Measurements from ENCODE around the gene COLEC11. TPM values are rescaled to one million over a fixed set of nuclear protein-coding genes. Genes with fewer than 3 reads are reported as not detected.
"Not testable (repeated sequence)": the region's sequence is repeated elsewhere in the genome, so short reads cannot be mapped to it uniquely, and the experiment has no call there.

Gene COLEC11
- total and polyA plus RNA-seq, 2 experiments from 2014 or later = 4.7 to 5.1 TPM

DNA sequence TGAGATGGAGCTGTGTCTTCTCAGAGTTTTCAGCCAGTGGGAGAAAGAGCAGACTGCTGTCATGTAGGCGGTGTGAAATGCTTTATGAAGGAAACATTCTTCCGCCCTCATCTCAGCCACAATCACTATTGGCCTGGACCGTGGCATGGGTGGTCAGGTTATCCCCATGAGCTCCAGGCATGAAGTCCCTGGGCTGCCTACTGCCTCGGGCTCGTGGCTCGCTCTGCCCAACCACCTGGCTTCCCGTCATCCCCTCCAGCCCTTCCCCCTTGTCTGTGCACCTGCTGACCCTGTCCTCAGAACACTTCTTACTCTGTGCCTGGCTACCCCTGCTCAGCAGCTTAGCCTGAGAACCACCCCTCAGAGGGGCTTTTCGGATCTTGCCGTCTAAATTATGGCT lies 15.5 kb downstream of the COLEC11 start:
- no peaks in the 10 kb centered on the region for H3K4me1 ChIP-seq (ENCODE audit: low read depth)
- H3K9me3 ChIP-seq (ENCODE audit: low read depth) = no peaks in the 10 kb centered on the region
- no peak overlapping the region for H3K27ac ChIP-seq
- DNase-seq (ENCODE audit: low read depth in 1 of 2, low spot score in 1 of 2) = no peak
- H3K27me3 ChIP-seq = no peaks in the 10 kb centered on the region
- H3K4me3 ChIP-seq = no peak overlapping the region
- TF ChIP-seq, protein P1, sequence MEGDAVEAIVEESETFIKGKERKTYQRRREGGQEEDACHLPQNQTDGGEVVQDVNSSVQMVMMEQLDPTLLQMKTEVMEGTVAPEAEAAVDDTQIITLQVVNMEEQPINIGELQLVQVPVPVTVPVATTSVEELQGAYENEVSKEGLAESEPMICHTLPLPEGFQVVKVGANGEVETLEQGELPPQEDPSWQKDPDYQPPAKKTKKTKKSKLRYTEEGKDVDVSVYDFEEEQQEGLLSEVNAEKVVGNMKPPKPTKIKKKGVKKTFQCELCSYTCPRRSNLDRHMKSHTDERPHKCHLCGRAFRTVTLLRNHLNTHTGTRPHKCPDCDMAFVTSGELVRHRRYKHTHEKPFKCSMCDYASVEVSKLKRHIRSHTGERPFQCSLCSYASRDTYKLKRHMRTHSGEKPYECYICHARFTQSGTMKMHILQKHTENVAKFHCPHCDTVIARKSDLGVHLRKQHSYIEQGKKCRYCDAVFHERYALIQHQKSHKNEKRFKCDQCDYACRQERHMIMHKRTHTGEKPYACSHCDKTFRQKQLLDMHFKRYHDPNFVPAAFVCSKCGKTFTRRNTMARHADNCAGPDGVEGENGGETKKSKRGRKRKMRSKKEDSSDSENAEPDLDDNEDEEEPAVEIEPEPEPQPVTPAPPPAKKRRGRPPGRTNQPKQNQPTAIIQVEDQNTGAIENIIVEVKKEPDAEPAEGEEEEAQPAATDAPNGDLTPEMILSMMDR (IDR thresholded peaks at IDR 0.05; ENCODE audit: low read depth, low read length) = no peak
- H3K36me3 ChIP-seq = no peaks in the 10 kb centered on the region

DNA sequence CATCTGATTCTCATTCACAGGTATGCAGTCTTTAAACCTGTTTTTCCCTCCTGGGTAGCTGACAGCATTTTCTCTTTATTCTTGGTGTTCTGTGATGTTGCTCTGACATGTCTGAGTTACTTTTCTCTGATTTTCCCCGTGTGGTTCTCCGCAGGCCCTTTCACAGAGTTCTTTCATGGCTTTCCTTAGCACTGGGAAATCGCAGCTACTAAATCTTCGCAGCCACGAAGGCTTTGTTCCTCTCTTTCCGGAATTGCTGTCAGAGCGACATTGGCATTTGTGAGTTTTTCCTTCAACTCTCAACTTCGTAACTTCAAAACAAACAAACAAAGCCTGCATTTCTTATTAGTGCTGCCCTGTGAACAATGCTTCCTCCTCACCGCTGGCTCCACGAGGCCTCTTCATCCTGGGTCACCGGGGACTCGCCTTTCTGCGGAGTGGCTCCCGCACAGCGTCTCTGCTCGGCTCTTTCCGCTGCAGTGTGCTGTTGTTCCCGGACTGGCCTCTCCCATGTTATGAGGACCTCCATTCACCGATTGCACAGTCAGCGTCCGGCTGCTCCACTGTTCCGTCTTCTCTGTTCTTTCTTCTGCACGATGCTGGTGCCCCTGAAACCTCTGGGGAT lies 16.1 kb downstream of the COLEC11 start:
- no peaks in the 10 kb centered on the region for H3K27me3 ChIP-seq
- no peak for DNase-seq (ENCODE audit: low read depth in 1 of 2, low spot score in 1 of 2)
- TF ChIP-seq, protein P1 (IDR thresholded peaks at IDR 0.05; ENCODE audit: low read depth, low read length) = no peak

DNA sequence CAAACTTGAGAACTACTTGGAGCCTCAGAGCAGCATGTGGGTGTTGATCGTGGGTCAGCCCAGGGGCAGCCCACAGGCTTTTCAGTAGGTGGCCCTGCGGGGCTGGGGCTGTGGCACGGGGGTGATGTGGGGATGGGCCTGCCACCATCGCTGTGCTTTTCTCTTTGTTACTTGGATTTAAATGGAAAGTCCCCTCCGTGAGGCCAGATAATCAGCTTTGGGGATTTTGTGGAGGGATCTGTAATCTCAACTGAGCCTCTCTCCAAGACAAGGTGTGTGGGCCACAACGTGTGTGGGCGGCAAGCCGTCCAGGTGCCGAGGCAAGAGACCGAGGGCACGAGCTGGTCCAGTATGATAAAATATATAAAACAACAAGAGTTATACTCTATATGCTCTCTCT lies 16.7 kb downstream of the COLEC11 start:
- TF ChIP-seq, protein P1 (IDR thresholded peaks at IDR 0.05; ENCODE audit: low read depth, low read length) = no peak
- Histone ChIP-seq H3K4me3 (no peak overlapping the region), H3K9me3 (ENCODE audit: low read depth) (no peaks in the 10 kb centered on the region), H3K27me3 (no peaks in the 10 kb centered on the region), H3K4me1 (ENCODE audit: low read depth) (no peaks in the 10 kb centered on the region), H3K27ac (no peak overlapping the region), H3K36me3 (no peaks in the 10 kb centered on the region)
- DNase-seq (ENCODE audit: low read depth in 1 of 2, low spot score in 1 of 2) = no peak

More for the DNA sequence above, 16.1 kb downstream of the COLEC11 start:
- Histone ChIP-seq H3K27ac (no peak overlapping the region), H3K4me1 (ENCODE audit: low read depth) (no peaks in the 10 kb centered on the region), H3K36me3 (no peaks in the 10 kb centered on the region), H3K4me3 (no peak overlapping the region), H3K9me3 (ENCODE audit: low read depth) (no peaks in the 10 kb centered on the region)

DNA sequence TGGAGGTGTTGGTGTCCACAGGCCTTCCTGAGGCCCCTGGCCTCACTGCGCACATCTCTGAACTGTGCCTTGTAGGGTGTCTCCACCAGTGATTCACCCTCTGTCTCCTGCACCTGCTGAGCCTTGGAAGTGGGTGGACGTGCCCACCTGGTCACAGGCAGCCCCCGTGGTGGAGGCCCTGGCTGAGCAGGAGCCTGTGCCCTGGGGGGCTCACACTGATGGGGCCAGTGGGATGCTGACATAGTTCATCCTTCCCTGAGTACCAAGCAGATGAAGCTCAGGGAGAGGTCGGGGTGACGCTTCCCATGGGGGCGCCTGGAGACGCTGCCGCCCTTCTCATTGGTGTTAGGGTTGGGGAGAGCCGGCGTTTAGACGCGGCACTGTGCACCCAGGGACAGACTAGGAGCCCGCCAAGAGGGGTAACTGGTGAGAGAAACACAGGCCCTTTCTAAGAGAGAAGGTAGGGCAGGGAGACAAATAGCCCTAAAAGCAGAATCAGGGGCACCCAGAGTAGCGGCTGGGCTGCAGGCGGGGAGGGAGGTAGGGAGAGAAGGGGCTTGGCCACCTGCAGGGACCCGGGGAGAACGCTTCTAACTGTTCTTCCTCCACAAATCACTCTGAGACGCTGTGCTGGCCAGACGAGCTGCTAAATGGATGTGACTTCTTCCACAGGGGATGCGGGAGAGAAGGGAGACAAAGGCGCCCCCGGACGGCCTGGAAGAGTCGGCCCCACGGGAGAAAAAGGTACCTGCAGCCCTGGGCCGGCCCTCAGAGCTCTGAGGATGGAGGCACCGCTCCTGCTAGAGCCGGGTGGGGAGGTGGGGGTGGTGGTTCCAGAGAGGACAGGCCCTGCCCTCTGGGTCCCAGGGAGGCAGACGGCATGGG lies 18.0 kb downstream of the COLEC11 start:
- Histone ChIP-seq H3K4me1 (ENCODE audit: low read depth) (no peaks in the 10 kb centered on the region), H3K27ac (no peak overlapping the region), H3K36me3 (no peaks in the 10 kb centered on the region), H3K4me3 (no peak overlapping the region), H3K9me3 (ENCODE audit: low read depth) (no peaks in the 10 kb centered on the region), H3K27me3 (no peaks in the 10 kb centered on the region)
- TF ChIP-seq, protein P1 (IDR thresholded peaks at IDR 0.05; ENCODE audit: low read depth, low read length) = no peak
- DNase-seq (ENCODE audit: low read depth in 1 of 2, low spot score in 1 of 2) = no peak

DNA sequence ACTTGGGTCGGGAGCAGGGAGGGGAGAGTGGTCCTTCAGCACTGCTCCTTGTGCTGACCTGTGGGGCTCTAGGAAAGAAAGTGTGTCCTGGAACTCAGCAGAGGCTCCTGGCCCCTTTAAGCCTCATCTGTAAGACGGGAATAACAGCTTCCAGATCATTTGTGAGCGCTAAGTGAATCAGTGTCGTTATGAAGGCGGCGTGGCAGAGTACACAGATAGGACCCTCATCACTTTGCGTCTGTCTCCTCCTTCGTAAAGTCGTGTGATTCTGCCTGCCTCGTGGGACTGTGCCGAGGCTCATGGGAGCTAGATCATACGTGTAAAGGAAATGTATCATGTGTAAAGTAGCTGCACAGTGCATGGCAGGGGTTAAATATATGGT lies 18.6 kb downstream of the COLEC11 start:
- Histone ChIP-seq H3K4me3 (no peak overlapping the region), H3K36me3 (no peaks in the 10 kb centered on the region), H3K4me1 (ENCODE audit: low read depth) (no peaks in the 10 kb centered on the region), H3K9me3 (ENCODE audit: low read depth) (no peaks in the 10 kb centered on the region), H3K27me3 (no peaks in the 10 kb centered on the region), H3K27ac (no peak overlapping the region)
- DNase-seq (ENCODE audit: low read depth in 1 of 2, low spot score in 1 of 2) = no peak
- TF ChIP-seq, protein P1 (IDR thresholded peaks at IDR 0.05; ENCODE audit: low read depth, low read length) = no peak

DNA sequence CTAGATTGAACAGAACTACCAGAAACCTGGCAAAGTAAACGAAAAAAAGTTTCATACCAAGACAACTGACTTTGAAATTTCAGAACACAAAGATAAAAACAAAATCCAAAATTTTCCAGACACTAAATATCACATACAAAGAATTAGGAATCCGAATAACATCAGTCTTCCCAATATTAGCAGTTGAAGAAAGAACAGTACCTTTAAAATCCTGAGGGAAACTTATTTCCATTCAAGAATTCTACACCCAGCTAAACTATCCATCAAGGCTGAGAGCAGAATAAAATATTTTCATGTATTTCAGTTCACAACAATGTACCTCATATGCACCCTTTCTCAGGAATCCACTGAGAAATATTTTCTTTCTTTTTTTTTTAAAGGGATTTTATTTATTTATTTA lies 19.8 kb downstream of the COLEC11 start:
- not testable (repeated sequence) for H3K4me3 ChIP-seq; H3K27ac ChIP-seq; H3K27me3 ChIP-seq; H3K4me1 ChIP-seq (ENCODE audit: low read depth); H3K36me3 ChIP-seq; H3K9me3 ChIP-seq (ENCODE audit: low read depth); DNase-seq (ENCODE audit: low read depth in 1 of 2, low spot score in 1 of 2)

DNA sequence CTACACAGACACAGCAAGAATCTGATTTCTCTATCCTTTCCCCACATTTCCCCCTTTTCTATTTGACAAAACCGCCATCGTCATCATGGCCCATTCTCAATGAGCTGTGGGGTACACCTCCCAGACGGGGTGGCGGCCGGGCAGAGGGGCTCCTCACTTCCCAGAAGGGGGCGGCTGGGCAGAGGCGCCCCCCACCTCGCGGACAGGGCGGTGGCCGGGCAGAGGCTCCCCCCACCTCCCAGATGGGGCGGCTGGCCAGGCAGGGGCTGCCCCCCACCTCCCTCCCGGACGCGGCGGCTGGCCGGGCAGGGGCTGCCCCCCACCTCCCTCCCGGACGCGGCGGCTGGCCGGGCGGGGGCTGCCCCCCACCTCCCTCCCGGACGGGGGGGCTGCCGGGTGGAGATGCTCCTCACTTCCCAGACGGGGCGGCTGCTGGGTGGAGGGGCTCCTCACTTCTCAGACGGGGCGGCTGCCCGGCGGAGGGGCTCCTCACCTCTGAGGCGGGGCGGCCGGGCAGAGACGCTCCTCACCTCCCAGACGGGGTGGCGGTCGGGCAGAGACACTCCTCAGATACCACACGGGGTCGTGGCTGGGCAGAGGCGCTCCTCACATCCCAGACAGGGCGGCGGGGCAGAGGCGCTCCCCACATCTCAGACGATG lies 20.8 kb downstream of the COLEC11 start:
- not testable (repeated sequence) for H3K27ac ChIP-seq; H3K36me3 ChIP-seq; H3K27me3 ChIP-seq; H3K4me3 ChIP-seq; H3K9me3 ChIP-seq (ENCODE audit: low read depth); DNase-seq (ENCODE audit: low read depth in 1 of 2, low spot score in 1 of 2); H3K4me1 ChIP-seq (ENCODE audit: low read depth)

DNA sequence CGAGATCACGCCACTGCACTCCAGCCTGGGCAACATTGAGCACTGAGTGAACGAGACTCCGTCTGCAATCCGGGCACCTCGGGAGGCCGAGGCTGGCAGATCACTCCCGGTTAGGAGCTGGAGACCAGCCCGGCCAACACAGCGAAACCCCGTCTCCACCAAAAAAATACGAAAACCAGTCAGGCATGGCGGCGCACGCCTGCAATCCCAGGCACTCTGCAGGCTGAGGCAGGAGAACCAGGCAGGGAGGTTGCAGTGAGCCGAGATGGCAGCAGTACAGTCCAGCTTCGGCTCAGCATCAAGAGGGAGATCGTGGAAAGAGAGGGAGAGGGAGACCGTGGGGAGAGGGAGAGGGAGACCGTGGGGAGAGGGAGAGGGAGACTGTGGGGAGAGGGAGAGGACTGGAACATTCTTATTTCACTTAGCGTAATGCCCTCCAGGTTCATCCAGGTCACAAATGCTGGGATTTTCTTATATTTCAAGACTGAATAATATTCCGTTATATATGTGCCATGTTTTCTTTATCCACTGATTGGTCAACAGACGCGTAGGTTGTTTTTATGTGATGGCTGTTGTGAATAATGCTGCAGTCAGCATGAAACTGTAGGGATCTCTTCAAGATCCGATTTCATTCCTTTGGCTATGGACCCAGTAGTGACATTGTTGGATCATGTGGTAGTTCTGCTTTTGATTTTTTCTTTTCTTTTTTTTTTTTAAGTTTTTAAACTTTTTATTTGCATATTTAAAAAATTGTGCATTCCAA lies 21.7 kb downstream of the COLEC11 start:
- not testable (repeated sequence) for DNase-seq (ENCODE audit: low read depth in 1 of 2, low spot score in 1 of 2)

More for the DNA sequence above, 21.7 kb downstream of the COLEC11 start:
- H3K27ac ChIP-seq; H3K27me3 ChIP-seq; H3K4me1 ChIP-seq (ENCODE audit: low read depth); H3K9me3 ChIP-seq (ENCODE audit: low read depth); H3K4me3 ChIP-seq; H3K36me3 ChIP-seq: not testable (repeated sequence)

Data from cardiac muscle cell (in vitro differentiated cells and primary cell).